Measurements from ENCODE around the gene ACTL7B. TPM values are rescaled to one million over a fixed set of nuclear protein-coding genes. Genes with fewer than 3 reads are reported as not detected.

The ACTL7B gene
- total and polyA plus RNA-seq, 2 of the 4 experiments (the other 2 are of a cell fraction), result not detected

GRCh38 chr9:108866001-108866420 lies 10.2 kb upstream of the ACTL7B start:
- H3K9ac ChIP-seq (ENCODE audit: low read depth, low read length), result no peak overlapping the region
- H2AK9ac ChIP-seq (replicated peaks; ENCODE audit: low read depth, low read length, poor library complexity), result no peak overlapping the region
- no peak overlapping the region for H3K23ac ChIP-seq (ENCODE audit: low read depth, low read length)
- POLR2A ChIA-PET (ENCODE audit: unreplicated experiment), result no interaction called here
- no peak overlapping the region for H4K91ac ChIP-seq (ENCODE audit: insufficient read depth, low read depth, low read length)
- CTCF ChIA-PET, result no interaction called here
- H2BK120ac ChIP-seq (ENCODE audit: low read depth, low read length), result no peak overlapping the region
- peaks cover 3% of the 10 kb centered on the region for H3K36me3 ChIP-seq (ENCODE audit: control insufficient read depth, insufficient read depth, low read length)
- H3K4ac ChIP-seq (ENCODE audit: low read depth, low read length), result no peak overlapping the region
- no peak overlapping the region for H3K4me3 ChIP-seq (ENCODE audit: insufficient read depth, low read depth, low read length)
- no peak overlapping the region for H3K56ac ChIP-seq (ENCODE audit: extremely low read depth, insufficient read depth, low read length)
- no peaks in the 10 kb centered on the region for H3K9me3 ChIP-seq (ENCODE audit: control insufficient read depth, insufficient read depth, low read length)
- peaks cover 5% of the 10 kb centered on the region; the same call in 1 of the 2 replicates for H3K4me1 ChIP-seq (ENCODE audit: control insufficient read depth, insufficient read depth, low read length)
- no peak overlapping the region for H3K18ac ChIP-seq (ENCODE audit: low read depth, low read length)
- no TSS peak for BruUV-seq (replicated peaks)
- no peak overlapping the region for H3K4me2 ChIP-seq (ENCODE audit: low read depth, low read length)
- no peak overlapping the region for H2AFZ ChIP-seq (replicated peaks; ENCODE audit: low read length, poor library complexity)
- H2AK5ac ChIP-seq (ENCODE audit: low read depth, low read length), result no peak overlapping the region
- no peaks in the 10 kb centered on the region for H4K20me1 ChIP-seq (ENCODE audit: insufficient read depth, low read length)
- ATAC-seq (ENCODE audit: low read depth), result no peak
- no peak overlapping the region for H2BK20ac ChIP-seq (ENCODE audit: low read depth, low read length)
- H3K27ac ChIP-seq (ENCODE audit: insufficient read depth, low read length), result no peak overlapping the region
- no peak overlapping the region for H3K14ac ChIP-seq (replicated peaks; ENCODE audit: low read depth, low read length)
- intact Hi-C loops (cut with micrococcal nuclease), result no loop called here
- no peak overlapping the region for H2BK5ac ChIP-seq (ENCODE audit: low read depth, low read length, poor library complexity, severe bottlenecking)
- no peak overlapping the region for H4K8ac ChIP-seq (ENCODE audit: low read depth in 2 of 2, low read length in 2 of 2)
- H4K5ac ChIP-seq (ENCODE audit: low read depth, low read length), result no peak overlapping the region
- no peak overlapping the region for H2BK15ac ChIP-seq (ENCODE audit: low read depth, low read length)
- H3K27me3 ChIP-seq (ENCODE audit: control insufficient read depth, insufficient read depth, low read length), result no peaks in the 10 kb centered on the region
- TF ChIP-seq CHD1 (IDR thresholded peaks at IDR 0.05; ENCODE audit: low read depth, low read length) (no peak), CTCF (conservative IDR thresholded peaks at IDR 0.05; ENCODE audit: low read depth, low read length) (no peak), POLR2A (IDR thresholded peaks at IDR 0.05; ENCODE audit: low read depth, low read length) (no peak), FOS (IDR thresholded peaks at IDR 0.05; ENCODE audit: low read depth, low read length) (no peak), ELK1 (IDR thresholded peaks at IDR 0.05; ENCODE audit: borderline replicate concordance, low read depth, low read length) (no peak), BHLHE40 (IDR thresholded peaks at IDR 0.05; ENCODE audit: low read depth, low read length) (no peak), USF2 (IDR thresholded peaks at IDR 0.05; ENCODE audit: low read depth, low read length) (no peak), RAD21 (IDR thresholded peaks at IDR 0.05; ENCODE audit: low read length) (no peak), CEBPB (IDR thresholded peaks at IDR 0.05; ENCODE audit: low read depth, low read length) (no peak), MAFK (IDR thresholded peaks at IDR 0.05; ENCODE audit: low read depth, low read length) (no peak), RCOR1 (IDR thresholded peaks at IDR 0.05; ENCODE audit: insufficient replicate concordance, low read length) (no peak), MAZ (IDR thresholded peaks at IDR 0.05; ENCODE audit: borderline replicate concordance, low read depth, low read length) (no peak), RFX5 (IDR thresholded peaks at IDR 0.05; ENCODE audit: low read depth, low read length) (no peak), MXI1 (IDR thresholded peaks at IDR 0.05; ENCODE audit: borderline replicate concordance, low read depth, low read length) (no peak), SMC3 (IDR thresholded peaks at IDR 0.05; ENCODE audit: low read depth, low read length) (no peak), NFE2L2 (IDR thresholded peaks at IDR 0.05; ENCODE audit: low read depth, low read length) (no peak)
- no peak for DNase-seq
- no CpG with 5 or more reads among the region's 2 CpGs for WGBS, 2 experiments (ENCODE audit: extremely low coverage in 2 of 2, insufficient read length in 1 of 2)
- in situ Hi-C loops (cut with MboI; ENCODE audit: low sequenced_read_pairs), result no loop called here
- peaks cover 6% of the 10 kb centered on the region; the same call in 1 of the 2 replicates for H3K9me1 ChIP-seq (ENCODE audit: insufficient read depth, low read length)
- no peaks in the 10 kb centered on the region for H3K79me1 ChIP-seq (ENCODE audit: low read depth in 1 of 2, low read length in 2 of 2)
- dilution Hi-C loops (cut with HindIII; ENCODE audit: low sequenced_read_pairs, unreplicated experiment), result no loop called here

All from IMR-90 (cell line).